ENCODE results near the gene LRMDA. TPM values are rescaled to one million over a fixed set of nuclear protein-coding genes. Genes with fewer than 3 reads are reported as not detected.

LRMDA gene
- total and polyA plus RNA-seq, 10 of the 15 experiments (the other 5 are each of a cell fraction or from before 2014, with no cell fraction given), result 0.07 to 0.54 (median 0.29) TPM; not detected in 4

DNA sequence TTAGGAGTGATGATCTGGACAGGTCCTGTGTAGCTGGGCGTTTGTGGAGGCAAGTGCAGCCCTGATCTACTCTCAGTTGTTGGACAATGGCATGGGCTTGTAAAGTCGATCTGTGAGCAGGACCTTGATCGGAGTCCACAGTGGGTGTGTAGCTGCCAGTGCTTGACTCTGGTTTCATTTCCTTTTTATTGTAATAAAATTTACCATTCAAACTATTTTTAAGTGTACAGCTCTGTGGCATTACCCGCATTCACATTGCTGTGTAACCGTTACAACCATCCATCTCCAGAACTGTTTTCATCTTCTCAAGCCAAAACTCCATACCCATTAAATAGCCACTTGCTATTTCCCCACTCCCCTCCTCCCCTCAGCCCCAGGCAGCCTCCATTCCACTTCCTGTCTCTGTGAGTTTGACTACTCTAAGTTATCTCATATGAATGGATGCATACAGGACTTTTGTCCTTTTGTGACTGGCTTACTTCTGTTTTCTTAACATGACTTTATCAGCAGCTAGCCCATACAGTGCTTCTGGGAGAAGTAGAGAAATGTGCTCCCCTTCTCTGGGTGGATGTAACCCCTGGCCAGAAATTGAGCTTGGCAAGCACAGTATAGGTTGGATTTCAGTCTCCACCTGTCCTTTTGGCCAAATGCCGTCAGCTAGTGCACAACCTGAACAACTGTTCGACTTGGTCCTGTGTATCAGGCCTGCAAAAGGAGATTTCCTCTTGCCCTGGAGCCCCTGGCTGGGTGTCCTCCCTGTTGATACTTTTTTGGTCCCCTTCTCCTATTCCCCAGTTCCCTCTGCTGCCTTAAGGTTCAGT is 180.0 kb downstream of the LRMDA start:
- intact Hi-C loops (cut with micrococcal nuclease; ENCODE audit: unreplicated experiment), result loop anchor here (5.0 kb wide), 1 partner anchor 161 kb away; no protein-coding TSS in a partner anchor
- no TSS peak for BruUV-seq (replicated peaks)
- WGBS (ENCODE audit: insufficient coverage, insufficient replicate concordance, low lambda C conversion rate, missing lambda C conversion rate), result 1% methylated on average over 7 of the region's 7 CpGs
- TF ChIP-seq, protein P1, sequence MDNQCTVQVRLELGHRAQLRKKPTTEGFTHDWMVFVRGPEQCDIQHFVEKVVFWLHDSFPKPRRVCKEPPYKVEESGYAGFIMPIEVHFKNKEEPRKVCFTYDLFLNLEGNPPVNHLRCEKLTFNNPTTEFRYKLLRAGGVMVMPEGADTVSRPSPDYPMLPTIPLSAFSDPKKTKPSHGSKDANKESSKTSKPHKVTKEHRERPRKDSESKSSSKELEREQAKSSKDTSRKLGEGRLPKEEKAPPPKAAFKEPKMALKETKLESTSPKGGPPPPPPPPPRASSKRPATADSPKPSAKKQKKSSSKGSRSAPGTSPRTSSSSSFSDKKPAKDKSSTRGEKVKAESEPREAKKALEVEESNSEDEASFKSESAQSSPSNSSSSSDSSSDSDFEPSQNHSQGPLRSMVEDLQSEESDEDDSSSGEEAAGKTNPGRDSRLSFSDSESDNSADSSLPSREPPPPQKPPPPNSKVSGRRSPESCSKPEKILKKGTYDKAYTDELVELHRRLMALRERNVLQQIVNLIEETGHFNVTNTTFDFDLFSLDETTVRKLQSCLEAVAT (IDR thresholded peaks at IDR 0.05), result no peak
- TF ChIP-seq RB1 (IDR thresholded peaks at IDR 0.05; ENCODE audit: borderline replicate concordance) (no peak), SMC3 (IDR thresholded peaks at IDR 0.05; ENCODE audit: borderline replicate concordance, low read length) (no peak), TCF7 (IDR thresholded peaks at IDR 0.05; ENCODE audit: borderline replicate concordance) (no peak), ASH2L (IDR thresholded peaks at IDR 0.05; ENCODE audit: borderline replicate concordance, low read depth) (no peak), SIX5 (IDR thresholded peaks at IDR 0.05; ENCODE audit: low read depth, low read length, severe bottlenecking) (no peak), EP300 (IDR thresholded peaks at IDR 0.05; ENCODE audit: borderline replicate concordance in 1 of 2, control insufficient read depth in 1 of 2, low read depth in 2 of 2, low read length in 2 of 2) (peak in 1 of 2 experiments; percentile 46; a peak in 2 of 4 replicates), ESRRA (IDR thresholded peaks at IDR 0.05; ENCODE audit: low read length) (no peak), IKZF1 (conservative IDR thresholded peaks at IDR 0.05) (0 out of 2 replicates have a peak, but pooled peaks have one; percentile 40), PAX8 (IDR thresholded peaks at IDR 0.05) (no peak), ZNF384 (IDR thresholded peaks at IDR 0.05; ENCODE audit: borderline replicate concordance, low read depth, low read length) (no peak), ZSCAN29 (IDR thresholded peaks at IDR 0.05) (peak; percentile 24; the same call in 1 of the 2 replicates), NFYA (IDR thresholded peaks at IDR 0.05; ENCODE audit: borderline replicate concordance, low read depth, low read length) (no peak), DPF2 (IDR thresholded peaks at IDR 0.05) (0 out of 2 replicates have a peak, but pooled peaks have one; percentile 54), RUNX3 (IDR thresholded peaks at IDR 0.05; ENCODE audit: low read length) (no peak), EZH2 (IDR thresholded peaks at IDR 0.05; ENCODE audit: borderline replicate concordance, control insufficient read depth, low read depth, low read length) (no peak), CHD1 (IDR thresholded peaks at IDR 0.05; ENCODE audit: low read depth, low read length) (no peak), PML (IDR thresholded peaks at IDR 0.05; ENCODE audit: low read length) (no peak)
- TF ChIP-seq, protein P2, sequence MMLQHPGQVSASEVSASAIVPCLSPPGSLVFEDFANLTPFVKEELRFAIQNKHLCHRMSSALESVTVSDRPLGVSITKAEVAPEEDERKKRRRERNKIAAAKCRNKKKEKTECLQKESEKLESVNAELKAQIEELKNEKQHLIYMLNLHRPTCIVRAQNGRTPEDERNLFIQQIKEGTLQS (IDR thresholded peaks at IDR 0.05; ENCODE audit: borderline replicate concordance, extremely low read depth, low read depth, low read length), result no peak
- TF ChIP-seq, protein P3, sequence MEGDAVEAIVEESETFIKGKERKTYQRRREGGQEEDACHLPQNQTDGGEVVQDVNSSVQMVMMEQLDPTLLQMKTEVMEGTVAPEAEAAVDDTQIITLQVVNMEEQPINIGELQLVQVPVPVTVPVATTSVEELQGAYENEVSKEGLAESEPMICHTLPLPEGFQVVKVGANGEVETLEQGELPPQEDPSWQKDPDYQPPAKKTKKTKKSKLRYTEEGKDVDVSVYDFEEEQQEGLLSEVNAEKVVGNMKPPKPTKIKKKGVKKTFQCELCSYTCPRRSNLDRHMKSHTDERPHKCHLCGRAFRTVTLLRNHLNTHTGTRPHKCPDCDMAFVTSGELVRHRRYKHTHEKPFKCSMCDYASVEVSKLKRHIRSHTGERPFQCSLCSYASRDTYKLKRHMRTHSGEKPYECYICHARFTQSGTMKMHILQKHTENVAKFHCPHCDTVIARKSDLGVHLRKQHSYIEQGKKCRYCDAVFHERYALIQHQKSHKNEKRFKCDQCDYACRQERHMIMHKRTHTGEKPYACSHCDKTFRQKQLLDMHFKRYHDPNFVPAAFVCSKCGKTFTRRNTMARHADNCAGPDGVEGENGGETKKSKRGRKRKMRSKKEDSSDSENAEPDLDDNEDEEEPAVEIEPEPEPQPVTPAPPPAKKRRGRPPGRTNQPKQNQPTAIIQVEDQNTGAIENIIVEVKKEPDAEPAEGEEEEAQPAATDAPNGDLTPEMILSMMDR (IDR thresholded peaks at IDR 0.05 in 2 of 3, conservative IDR thresholded peaks at IDR 0.05 in 1 of 3; ENCODE audit: control insufficient read depth in 2 of 3, extremely low read depth in 1 of 3, insufficient read depth in 1 of 3, low read depth in 3 of 3, low read length in 3 of 3), result no peak

More for the DNA sequence above, 180.0 kb downstream of the LRMDA start:
- peaks cover 12% of the 10 kb centered on the region for H3K4me1 ChIP-seq (ENCODE audit: control insufficient read depth, insufficient read depth, low read length)
- DNase-seq (ENCODE audit: low read depth, low spot score) (peak; percentile 47), ATAC-seq (peak; percentile 65), FAIRE-seq (peak; percentile 57)
- no peak overlapping the region for H2AFZ ChIP-seq (ENCODE audit: control insufficient read depth, low read depth, low read length)
- H3K4me2 ChIP-seq (ENCODE audit: control insufficient read depth, insufficient read depth), result peak overlapping the region; percentile 1
- ChIA-PET CTCF (interaction anchor here (0.6 to 2.3 kb wide), 7 partner anchors 9 to 209 kb away, joined by 3 to 7 read pairs (median 3); partner anchors contain the start of gene ZNF503), SMC1A (ENCODE audit: uncharacterized antibody, unreplicated experiment) (interaction anchor here (0.8 to 5.4 kb wide), 14 partner anchors 9 to 424 kb away, joined by 3 to 30 read pairs (median 4); partner anchors contain the start of gene ZNF503), RAD21 (ENCODE audit: unreplicated experiment) (interaction anchor here (0.9 to 4.2 kb wide), 14 partner anchors 17 to 210 kb away, joined by 3 to 27 read pairs (median 5); partner anchors contain the start of gene ZNF503), POLR2A (interaction anchor here (0.7 to 1.2 kb wide), 3 partner anchors 11 to 210 kb away, joined by 3 to 4 read pairs (median 3); partner anchors contain the start of gene ZNF503)
- H3K9ac ChIP-seq (ENCODE audit: control insufficient read depth, insufficient read depth, low read length), result no peak overlapping the region
- no peak overlapping the region for H3K4me3 ChIP-seq
- no peaks in the 10 kb centered on the region for H4K20me1 ChIP-seq (ENCODE audit: control insufficient read depth, insufficient read depth)
- peak overlapping the region; percentile 57 for H3K27ac ChIP-seq (ENCODE audit: control insufficient read depth, insufficient read depth)
- H3K27me3 ChIP-seq (replicated peaks in 1 of 2; ENCODE audit: control insufficient read depth in 2 of 2, insufficient read depth in 2 of 2, low read length in 1 of 2), result no peaks in the 10 kb centered on the region
- no peaks in the 10 kb centered on the region for H3K9me3 ChIP-seq (replicated peaks; ENCODE audit: control insufficient read depth, insufficient read depth, low read length)
- in situ Hi-C loops (cut with MboI), result no loop called here
- H3K79me2 ChIP-seq (ENCODE audit: control insufficient read depth, insufficient read depth, low read length), result no peaks in the 10 kb centered on the region
- H3K36me3 ChIP-seq (ENCODE audit: control insufficient read depth in 2 of 2, insufficient read depth in 2 of 2, low read length in 1 of 2), result no peaks in the 10 kb centered on the region

Measured in GM12878 (cell line).